ENCODE data around the gene CDH2. TPM values are rescaled to one million over a fixed set of nuclear protein-coding genes. Genes with fewer than 3 reads are reported as not detected.

The CDH2 gene
- total RNA-seq, 2 experiments from 2014 or later = 0.10 to 0.37 TPM

DNA sequence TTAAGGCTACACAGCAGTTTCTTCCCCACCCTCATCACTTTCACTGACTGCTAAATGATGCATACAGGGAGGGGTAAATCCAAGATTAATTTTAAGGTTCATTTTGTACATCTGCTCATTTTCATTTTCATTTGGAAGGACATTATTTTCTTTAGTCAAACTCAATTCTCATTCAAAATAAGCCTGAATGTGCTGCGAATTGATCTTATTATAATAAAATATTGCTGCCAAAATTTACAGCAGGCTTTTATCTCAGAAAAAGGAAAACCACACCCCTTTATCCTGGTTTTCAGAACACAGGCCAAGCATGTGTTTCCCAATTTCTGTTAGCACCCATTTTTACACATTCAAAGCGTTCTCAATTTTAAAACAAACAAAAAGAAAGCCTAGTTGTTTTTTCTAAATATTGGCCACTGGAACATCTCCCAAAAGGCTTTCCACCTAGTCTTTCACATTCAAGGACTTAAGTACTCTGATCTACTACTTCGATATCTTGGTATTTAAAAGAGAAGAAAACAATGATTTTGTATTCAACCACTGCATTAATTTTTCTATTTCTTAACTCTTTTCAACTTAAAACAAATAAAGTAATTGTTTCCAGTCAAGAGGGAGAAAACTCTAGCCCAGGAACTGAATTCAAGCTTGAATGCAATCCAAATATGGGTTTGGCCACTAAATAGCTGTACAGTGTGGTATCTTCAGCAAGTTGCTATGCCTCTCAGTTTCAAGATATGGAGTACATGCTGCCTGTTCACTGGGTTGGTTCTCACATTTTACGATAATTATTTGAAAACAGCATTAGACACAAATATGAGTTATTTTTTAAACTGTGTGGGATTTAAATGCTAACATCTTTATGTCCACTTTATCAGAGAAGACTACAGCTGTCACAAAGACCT is 52.5 kb downstream of the CDH2 start:
- no peak overlapping the region for H3K27ac Mint-ChIP-seq
- DNase-seq = no peak
- H3K4me1 Mint-ChIP-seq = no peaks in the 10 kb centered on the region
- H3K36me3 Mint-ChIP-seq = no peaks in the 10 kb centered on the region
- H3K27me3 Mint-ChIP-seq = no peaks in the 10 kb centered on the region
- H3K4me3 Mint-ChIP-seq = no peak overlapping the region
- peaks cover 3% of the 10 kb centered on the region for H3K9me3 Mint-ChIP-seq

DNA sequence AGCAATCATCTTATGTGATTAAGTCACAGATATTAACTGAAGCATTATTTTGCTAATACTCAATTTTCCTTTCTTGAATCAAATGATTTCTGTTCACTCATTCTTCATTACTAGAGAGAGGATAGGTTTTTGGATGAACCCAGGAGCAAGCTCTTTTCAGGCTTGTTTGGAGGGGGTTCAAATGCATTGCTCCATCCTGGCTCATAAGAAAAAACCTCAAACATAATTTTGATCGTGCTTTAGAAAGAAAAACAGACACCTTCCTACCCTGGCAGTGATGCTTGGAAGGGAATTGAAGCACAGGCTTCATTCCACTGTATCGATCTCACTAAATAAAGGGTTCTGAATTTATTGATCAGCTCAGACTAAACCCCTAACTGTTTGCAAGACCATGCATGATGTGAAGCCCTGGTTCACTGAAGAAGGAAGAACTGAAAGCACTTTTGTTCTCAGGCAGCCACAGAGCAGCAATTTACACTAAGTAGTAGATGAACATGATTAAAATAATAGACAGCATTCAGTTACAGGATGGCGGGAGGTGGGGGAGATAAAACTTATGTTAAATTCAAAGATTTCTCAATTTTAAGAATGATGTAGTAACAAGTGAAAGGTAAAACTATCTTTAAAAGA is 53.4 kb downstream of the CDH2 start:
- no peak overlapping the region for H3K4me3 Mint-ChIP-seq
- no peaks in the 10 kb centered on the region for H3K27me3 Mint-ChIP-seq
- no peak for DNase-seq
- H3K36me3 Mint-ChIP-seq = no peaks in the 10 kb centered on the region
- peaks cover 3% of the 10 kb centered on the region for H3K9me3 Mint-ChIP-seq
- no peaks in the 10 kb centered on the region for H3K4me1 Mint-ChIP-seq
- H3K27ac Mint-ChIP-seq = no peak overlapping the region

DNA sequence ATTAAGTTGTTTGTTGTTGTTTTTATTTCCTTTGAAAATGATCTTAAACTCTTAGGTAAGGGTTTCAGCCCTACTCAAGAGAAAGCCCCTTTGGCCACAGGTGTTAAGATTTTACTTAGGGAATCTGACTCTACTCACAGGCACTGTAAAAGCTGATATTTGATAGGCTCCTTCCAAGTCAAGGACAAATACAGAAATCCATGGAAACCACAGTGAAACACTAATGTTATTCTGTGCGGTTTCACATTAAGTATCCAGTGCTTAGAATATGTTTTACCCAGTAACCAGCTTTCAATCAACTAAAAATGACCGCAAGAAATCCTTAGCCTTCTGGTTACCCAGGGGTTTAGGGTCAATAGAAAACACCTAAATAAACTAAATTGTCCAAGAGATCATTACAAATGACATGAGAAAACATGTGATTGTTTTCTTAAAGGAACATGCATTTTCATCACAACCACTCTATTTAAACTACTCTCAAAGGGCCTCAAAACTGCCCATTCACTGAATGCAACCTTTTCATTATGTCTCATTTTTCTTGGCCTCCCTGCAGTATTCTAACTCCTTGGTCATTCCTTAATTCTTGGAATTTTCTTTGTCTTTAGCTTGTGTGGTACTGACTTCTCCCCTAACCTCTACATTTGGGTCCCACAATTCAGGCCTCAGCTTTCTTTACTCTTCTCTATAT is 56.0 kb downstream of the CDH2 start:
- peaks cover 3% of the 10 kb centered on the region for H3K9me3 Mint-ChIP-seq

DNA sequence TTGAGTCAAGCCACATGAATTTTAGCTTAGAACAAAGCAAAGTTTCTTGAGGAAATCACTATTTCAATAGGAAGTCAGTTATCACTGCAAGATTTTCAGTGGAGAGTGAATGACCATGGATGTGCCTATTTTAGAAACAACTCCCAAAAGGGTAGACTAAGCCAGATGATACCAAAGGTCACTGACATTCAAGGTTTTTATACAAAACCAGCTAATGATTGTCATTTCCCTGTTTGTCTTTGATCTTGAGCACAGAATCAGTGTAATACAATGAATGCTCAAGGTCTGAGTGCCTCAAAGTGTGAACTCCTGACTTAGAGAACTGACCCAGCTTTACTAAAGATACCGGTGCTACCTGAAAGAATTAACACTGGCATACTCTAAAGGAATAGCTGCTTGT is 60.5 kb downstream of the CDH2 start:
- H3K27ac Mint-ChIP-seq = no peak overlapping the region
- no peak overlapping the region for H3K4me3 Mint-ChIP-seq
- H3K27me3 Mint-ChIP-seq = no peaks in the 10 kb centered on the region
- peaks cover 3% of the 10 kb centered on the region for H3K9me3 Mint-ChIP-seq
- no peaks in the 10 kb centered on the region for H3K4me1 Mint-ChIP-seq
- H3K36me3 Mint-ChIP-seq = no peaks in the 10 kb centered on the region
- DNase-seq = no peak

More for the DNA sequence above, 56.0 kb downstream of the CDH2 start:
- no peaks in the 10 kb centered on the region for H3K4me1 Mint-ChIP-seq
- H3K4me3 Mint-ChIP-seq = no peak overlapping the region
- no peaks in the 10 kb centered on the region for H3K36me3 Mint-ChIP-seq
- no peak overlapping the region for H3K27ac Mint-ChIP-seq
- H3K27me3 Mint-ChIP-seq = no peaks in the 10 kb centered on the region
- no peak for DNase-seq

DNA sequence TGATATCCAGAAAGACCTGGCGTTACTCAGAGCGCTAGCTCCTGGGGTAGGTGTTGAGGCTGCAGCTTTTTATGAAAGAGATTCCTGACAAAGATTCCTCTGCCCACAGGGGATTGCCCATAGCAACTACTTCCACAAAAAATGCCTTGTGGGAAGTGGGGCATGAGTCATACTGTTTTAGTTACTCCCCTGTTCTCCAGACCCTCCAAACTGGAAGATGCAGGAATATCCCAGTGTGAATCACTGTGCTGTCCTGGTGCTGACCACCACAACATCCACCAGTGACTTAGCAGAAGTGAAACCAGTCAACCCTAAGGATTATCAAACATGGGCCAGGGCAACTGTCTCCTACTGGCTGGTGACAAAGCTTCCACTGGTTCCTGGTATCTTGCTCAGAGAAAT is 61.8 kb downstream of the CDH2 start:
- Mint-ChIP-seq H3K4me1 (no peaks in the 10 kb centered on the region), H3K9me3 (no peaks in the 10 kb centered on the region), H3K27me3 (no peaks in the 10 kb centered on the region), H3K36me3 (no peaks in the 10 kb centered on the region), H3K4me3 (no peak overlapping the region), H3K27ac (no peak overlapping the region)
- DNase-seq = no peak

DNA sequence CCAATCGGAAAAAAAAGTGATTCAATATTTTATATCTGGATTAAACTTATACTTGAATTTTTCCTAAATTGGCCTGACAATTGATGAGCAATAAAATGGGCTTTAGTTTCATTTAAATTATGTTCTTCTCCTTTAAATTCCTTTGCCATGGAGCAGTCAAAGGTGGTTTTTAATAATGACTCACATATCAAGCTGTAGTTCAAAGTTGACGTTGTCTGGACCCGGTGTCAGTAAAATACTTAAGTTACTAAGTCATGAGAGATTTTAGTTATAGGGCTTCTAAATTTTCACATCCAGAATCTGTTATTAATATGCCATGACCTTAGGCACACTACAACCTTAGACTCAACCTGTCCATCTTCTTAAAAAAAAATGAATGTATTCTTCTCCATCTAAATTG is 62.5 kb downstream of the CDH2 start:
- no peaks in the 10 kb centered on the region for H3K27me3 Mint-ChIP-seq
- no peaks in the 10 kb centered on the region for H3K36me3 Mint-ChIP-seq
- no peaks in the 10 kb centered on the region for H3K9me3 Mint-ChIP-seq
- H3K4me3 Mint-ChIP-seq = no peak overlapping the region
- H3K27ac Mint-ChIP-seq = no peak overlapping the region
- H3K4me1 Mint-ChIP-seq = no peaks in the 10 kb centered on the region
- DNase-seq = no peak

DNA sequence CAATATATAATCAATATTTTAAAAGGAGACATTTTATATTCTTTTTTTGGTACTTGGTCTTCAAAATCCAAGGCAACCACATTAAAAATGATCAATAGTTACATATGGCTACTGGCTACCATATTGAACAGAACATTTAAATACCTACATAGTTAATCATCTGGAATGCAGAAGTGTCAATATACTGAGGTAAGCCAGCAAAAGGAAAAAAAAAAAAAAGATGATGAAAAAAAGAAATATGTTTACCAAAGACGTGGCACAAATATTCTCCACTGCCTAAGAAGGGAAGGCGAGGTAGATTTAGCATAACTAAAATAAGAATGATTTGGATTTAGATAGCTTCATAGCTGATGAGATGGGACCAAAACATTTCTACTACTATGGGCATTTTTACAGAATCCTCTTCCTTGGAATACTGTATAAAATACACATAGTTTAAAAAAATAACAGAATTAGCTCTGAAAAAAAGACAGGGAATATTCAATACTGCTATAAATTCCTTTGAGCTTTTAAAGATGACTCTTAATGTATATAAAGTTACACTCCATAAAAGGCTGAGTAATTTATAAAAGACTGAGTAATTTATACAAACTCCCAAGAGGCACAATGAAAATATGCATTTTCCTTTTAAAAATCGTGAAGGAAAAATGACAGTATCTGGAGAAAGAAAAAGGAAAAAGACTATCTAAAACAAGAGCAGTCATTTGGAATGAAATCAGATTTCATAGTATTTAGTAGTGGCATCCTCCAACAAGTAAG is 63.5 kb downstream of the CDH2 start:
- H3K27ac Mint-ChIP-seq = no peak overlapping the region
- no peaks in the 10 kb centered on the region for H3K4me1 Mint-ChIP-seq
- H3K4me3 Mint-ChIP-seq = no peak overlapping the region
- H3K9me3 Mint-ChIP-seq = no peaks in the 10 kb centered on the region
- H3K27me3 Mint-ChIP-seq = no peaks in the 10 kb centered on the region
- no peak for DNase-seq
- no peaks in the 10 kb centered on the region for H3K36me3 Mint-ChIP-seq

DNA sequence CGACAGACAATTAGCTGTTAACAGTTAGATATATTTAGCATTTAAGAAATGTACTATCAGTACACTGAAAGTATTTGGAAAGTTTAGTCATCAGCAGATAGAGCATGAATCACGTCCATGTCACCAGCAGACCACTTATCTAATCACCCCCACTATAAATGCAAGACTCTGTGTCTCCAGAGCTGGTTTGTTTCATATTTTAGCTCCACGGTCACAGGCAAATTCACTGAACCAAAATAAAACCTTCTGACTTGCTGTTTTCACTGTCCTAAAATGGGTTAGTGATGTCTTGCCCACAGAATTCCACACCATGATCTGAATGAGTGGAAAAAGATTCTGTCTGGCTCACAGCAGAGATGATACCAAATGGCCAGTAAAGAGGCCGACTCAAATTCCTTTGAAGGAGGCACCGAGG is 64.9 kb downstream of the CDH2 start:
- no peak for DNase-seq
- Mint-ChIP-seq H3K4me3 (no peak overlapping the region), H3K36me3 (no peaks in the 10 kb centered on the region), H3K27me3 (no peaks in the 10 kb centered on the region), H3K9me3 (no peaks in the 10 kb centered on the region), H3K27ac (no peak overlapping the region), H3K4me1 (no peaks in the 10 kb centered on the region)

DNA sequence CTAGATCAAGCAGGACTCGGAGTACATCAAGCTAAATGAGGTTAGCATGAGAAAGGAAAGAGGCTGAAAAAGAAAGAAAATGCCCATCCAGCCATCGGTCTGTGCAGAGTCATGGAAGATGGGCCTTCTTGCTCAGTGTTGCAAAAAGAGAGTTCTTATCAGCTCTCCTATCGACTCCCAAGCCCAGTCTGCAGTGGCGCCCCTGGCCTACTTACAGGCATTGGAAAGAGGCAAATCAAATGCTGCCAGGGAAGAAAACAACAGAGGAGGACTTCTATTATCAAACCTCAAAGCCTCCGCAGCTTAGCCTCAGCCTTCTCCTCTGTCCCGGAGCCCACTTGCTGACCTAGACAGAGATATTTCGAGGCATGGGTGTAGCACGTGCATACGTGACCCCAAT is 66.0 kb downstream of the CDH2 start:
- H3K9me3 Mint-ChIP-seq = no peaks in the 10 kb centered on the region
- H3K4me1 Mint-ChIP-seq = no peaks in the 10 kb centered on the region
- DNase-seq = no peak
- no peak overlapping the region for H3K27ac Mint-ChIP-seq
- H3K4me3 Mint-ChIP-seq = no peak overlapping the region
- no peaks in the 10 kb centered on the region for H3K27me3 Mint-ChIP-seq
- no peaks in the 10 kb centered on the region for H3K36me3 Mint-ChIP-seq

DNA sequence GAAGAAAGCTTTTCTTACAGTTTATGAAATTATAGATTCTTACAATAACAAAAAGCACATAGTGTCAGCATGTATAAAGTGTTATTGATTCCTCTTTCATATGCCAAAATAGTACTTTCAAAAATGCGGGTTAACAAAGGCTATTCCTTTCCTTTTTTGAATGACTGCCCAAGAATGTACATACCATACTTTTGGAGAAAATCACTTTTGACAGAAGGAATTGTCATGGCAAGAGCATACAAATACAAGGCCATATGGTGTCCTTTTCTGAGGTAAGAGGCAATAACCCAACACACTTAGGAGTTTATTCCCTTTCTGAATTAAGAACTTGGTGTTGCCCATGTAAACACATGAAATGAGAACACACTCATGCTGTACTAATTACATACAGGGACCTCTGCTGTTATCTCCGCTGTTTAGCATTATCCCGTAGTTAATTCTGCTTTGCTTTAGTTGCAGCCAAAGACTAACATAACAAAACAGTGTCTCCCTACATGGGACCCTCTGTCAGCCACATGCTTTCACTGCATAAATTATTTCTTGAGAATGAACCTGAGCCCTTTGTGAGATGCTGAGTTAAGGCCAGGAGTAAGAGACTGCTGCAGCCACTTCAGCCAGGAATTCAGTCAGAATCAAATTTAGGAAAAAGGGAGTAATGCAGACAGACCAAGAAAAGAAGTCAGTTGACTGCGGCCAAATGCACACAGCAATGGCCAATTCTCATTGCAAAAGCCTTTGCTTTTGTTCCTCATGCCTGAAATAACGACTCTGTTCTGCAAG is 67.0 kb downstream of the CDH2 start:
- H3K36me3 Mint-ChIP-seq = no peaks in the 10 kb centered on the region
- H3K4me1 Mint-ChIP-seq = no peaks in the 10 kb centered on the region
- H3K9me3 Mint-ChIP-seq = no peaks in the 10 kb centered on the region
- H3K27me3 Mint-ChIP-seq = no peaks in the 10 kb centered on the region
- no peak for DNase-seq
- no peak overlapping the region for H3K27ac Mint-ChIP-seq
- H3K4me3 Mint-ChIP-seq = no peak overlapping the region

DNA sequence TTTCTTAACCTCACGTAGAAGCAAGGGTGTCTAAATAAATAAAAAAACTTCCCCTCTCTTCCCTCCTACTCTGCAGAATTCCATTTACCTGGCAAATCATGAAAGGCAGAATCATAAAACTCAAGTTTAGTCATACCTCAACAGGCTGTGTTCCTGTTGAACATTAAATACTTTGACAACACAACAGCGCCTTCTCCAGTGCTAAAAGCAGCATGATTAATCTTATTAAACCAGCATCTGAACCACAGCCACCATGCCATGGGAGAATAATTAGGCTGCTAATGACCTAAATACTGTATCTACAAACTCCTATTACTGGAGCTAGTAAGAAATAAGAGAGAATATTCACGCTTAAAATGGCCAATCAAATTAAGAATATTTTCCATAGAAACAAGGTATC is 68.1 kb downstream of the CDH2 start:
- DNase-seq = no peak

DNA sequence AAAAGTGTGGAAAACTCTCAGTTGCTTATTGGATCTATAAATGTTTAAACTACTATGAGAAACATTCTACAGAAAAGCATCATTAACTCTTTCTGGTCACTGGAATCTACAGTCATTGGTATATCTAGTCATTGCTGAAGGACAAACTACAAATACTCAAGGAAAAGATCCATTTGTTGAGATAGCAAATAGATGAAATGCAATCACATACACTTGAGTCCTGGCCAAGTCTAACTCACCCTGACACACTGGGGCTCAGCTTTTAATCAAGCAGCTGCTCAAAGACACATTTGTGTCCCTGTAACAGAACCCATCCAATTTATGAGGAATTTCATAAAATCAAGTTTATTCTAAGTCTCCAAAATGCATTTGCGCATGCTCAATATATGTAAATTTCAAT is 68.7 kb downstream of the CDH2 start:
- H3K27me3 Mint-ChIP-seq = no peaks in the 10 kb centered on the region
- H3K4me3 Mint-ChIP-seq = no peak overlapping the region
- no peak for DNase-seq
- no peaks in the 10 kb centered on the region for H3K9me3 Mint-ChIP-seq
- H3K36me3 Mint-ChIP-seq = no peaks in the 10 kb centered on the region
- no peaks in the 10 kb centered on the region for H3K4me1 Mint-ChIP-seq
- no peak overlapping the region for H3K27ac Mint-ChIP-seq

More for the DNA sequence above, 68.1 kb downstream of the CDH2 start:
- H3K4me1 Mint-ChIP-seq = no peaks in the 10 kb centered on the region
- no peaks in the 10 kb centered on the region for H3K36me3 Mint-ChIP-seq
- no peak overlapping the region for H3K27ac Mint-ChIP-seq
- no peaks in the 10 kb centered on the region for H3K9me3 Mint-ChIP-seq
- H3K4me3 Mint-ChIP-seq = no peak overlapping the region
- no peaks in the 10 kb centered on the region for H3K27me3 Mint-ChIP-seq

DNA sequence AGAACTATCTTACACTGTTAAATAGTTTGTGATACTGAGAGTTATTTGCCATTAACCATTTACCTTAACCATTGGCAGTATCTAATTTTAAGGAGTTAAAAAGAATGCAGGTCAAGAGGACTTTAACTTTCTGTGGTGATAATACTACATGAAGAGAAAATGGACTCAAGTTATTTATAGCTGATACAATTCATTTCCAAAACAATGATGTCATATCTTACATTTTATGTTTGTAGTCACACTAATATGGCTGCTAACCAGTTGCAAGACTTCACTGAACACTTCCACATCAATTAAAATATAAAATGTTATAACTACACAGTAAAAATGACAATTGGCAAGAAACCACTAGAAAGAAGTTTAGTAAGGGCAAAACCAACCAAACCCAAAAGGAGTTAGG is 77.7 kb downstream of the CDH2 start:
- Mint-ChIP-seq H3K9me3 (no peaks in the 10 kb centered on the region), H3K27ac (no peak overlapping the region), H3K36me3 (no peaks in the 10 kb centered on the region), H3K4me1 (no peaks in the 10 kb centered on the region), H3K4me3 (no peak overlapping the region), H3K27me3 (no peaks in the 10 kb centered on the region)
- no peak for DNase-seq

DNA sequence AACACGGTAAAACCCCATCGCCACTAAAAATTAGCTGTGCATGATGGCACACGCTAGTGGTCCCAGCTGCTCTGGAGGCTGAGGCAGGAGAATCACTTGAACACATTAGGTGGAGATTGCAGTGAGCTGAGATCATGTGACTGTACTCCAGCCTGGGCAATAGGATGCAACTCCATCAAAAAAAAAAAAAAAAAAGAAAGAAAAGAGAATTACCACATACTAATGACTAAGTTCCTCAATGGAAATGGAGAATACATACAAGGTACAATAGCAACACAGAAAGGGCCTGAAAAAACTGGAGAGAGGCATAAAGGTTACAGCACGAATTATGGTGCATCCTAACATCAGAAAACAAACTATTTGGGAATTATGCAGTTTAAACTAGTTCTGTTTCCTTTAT is 81.3 kb downstream of the CDH2 start:
- no peaks in the 10 kb centered on the region for H3K27me3 Mint-ChIP-seq
- H3K4me3 Mint-ChIP-seq = no peak overlapping the region
- H3K4me1 Mint-ChIP-seq = no peaks in the 10 kb centered on the region
- H3K27ac Mint-ChIP-seq = no peak overlapping the region
- H3K36me3 Mint-ChIP-seq = no peaks in the 10 kb centered on the region
- H3K9me3 Mint-ChIP-seq = no peaks in the 10 kb centered on the region
- no peak for DNase-seq
